Measurements from ENCODE around the gene ZNF281. TPM values are rescaled to one million over a fixed set of nuclear protein-coding genes. Genes with fewer than 3 reads are reported as not detected.

The ZNF281 gene
- total RNA-seq, 1 experiment from 2014 or later = 26.5 TPM

- CTCF ChIA-PET = no interaction called here
- no peaks in the 10 kb centered on the region for H3K36me3 Mint-ChIP-seq (ENCODE audit: insufficient read depth, unreplicated experiment)
- no peak for TF ChIP-seq CTCF (IDR thresholded peaks at IDR 0.05; ENCODE audit: unreplicated experiment)
- no peaks in the 10 kb centered on the region for H3K4me1 Mint-ChIP-seq (ENCODE audit: low read depth, unreplicated experiment)
- no peak overlapping the region for H3K4me3 Mint-ChIP-seq (ENCODE audit: low read depth, unreplicated experiment)
- no peak overlapping the region for H3K27ac Mint-ChIP-seq (ENCODE audit: unreplicated experiment)
- no TSS peak for BruUV-seq (replicated peaks)
- DNase-seq = no peak
- intact Hi-C loops (cut with micrococcal nuclease; ENCODE audit: unreplicated experiment) = no loop called here
- H3K9me3 Mint-ChIP-seq (ENCODE audit: low read depth, unreplicated experiment) = no peaks in the 10 kb centered on the region
- H3K27me3 Mint-ChIP-seq (ENCODE audit: unreplicated experiment) = no peaks in the 10 kb centered on the region
These were observed 35.4 kb upstream of the ZNF281 start for GRCh38 chr1:200445213-200445612.

GRCh38 chr1:200444478-200444877 lies 34.6 kb upstream of the ZNF281 start:
- no peaks in the 10 kb centered on the region for H3K4me1 Mint-ChIP-seq (ENCODE audit: low read depth, unreplicated experiment)
- no peaks in the 10 kb centered on the region for H3K27me3 Mint-ChIP-seq (ENCODE audit: unreplicated experiment)
- CTCF ChIA-PET = no interaction called here

DNA sequence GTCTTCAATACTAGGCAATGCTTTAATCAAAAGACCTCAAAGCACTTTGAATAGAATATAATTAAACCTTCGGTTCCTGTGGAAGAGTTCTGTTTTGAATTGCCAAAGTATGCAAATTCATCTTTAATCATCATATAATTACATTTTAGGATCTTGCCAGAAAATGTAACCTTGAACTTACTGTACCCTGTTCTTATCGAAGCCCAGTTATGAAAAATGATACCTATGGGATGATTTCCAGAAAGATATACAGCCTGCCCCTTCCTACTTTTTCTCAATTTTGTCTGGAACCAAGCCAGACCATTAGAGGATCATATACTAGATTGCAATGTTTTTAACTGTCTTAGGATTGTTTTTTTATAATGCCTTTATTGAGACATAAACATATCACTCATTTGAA lies 34.0 kb upstream of the ZNF281 start:
- intact Hi-C loops (cut with micrococcal nuclease; ENCODE audit: unreplicated experiment) = no loop called here
- H3K9me3 Mint-ChIP-seq (ENCODE audit: low read depth, unreplicated experiment) = no peaks in the 10 kb centered on the region
- CTCF ChIA-PET = no interaction called here
- no peaks in the 10 kb centered on the region for H3K4me1 Mint-ChIP-seq (ENCODE audit: low read depth, unreplicated experiment)
- no peak for TF ChIP-seq CTCF (IDR thresholded peaks at IDR 0.05; ENCODE audit: unreplicated experiment)
- H3K36me3 Mint-ChIP-seq (ENCODE audit: insufficient read depth, unreplicated experiment) = no peaks in the 10 kb centered on the region
- H3K27me3 Mint-ChIP-seq (ENCODE audit: unreplicated experiment) = no peaks in the 10 kb centered on the region
- BruUV-seq (replicated peaks) = no TSS peak
- no peak overlapping the region for H3K27ac Mint-ChIP-seq (ENCODE audit: unreplicated experiment)
- H3K4me3 Mint-ChIP-seq (ENCODE audit: low read depth, unreplicated experiment) = no peak overlapping the region
- DNase-seq = no peak

More at GRCh38 chr1:200444478-200444877, 34.6 kb upstream of the ZNF281 start:
- BruUV-seq (replicated peaks) = no TSS peak
- no peak for DNase-seq
- no peak overlapping the region for H3K4me3 Mint-ChIP-seq (ENCODE audit: low read depth, unreplicated experiment)
- TF ChIP-seq CTCF (IDR thresholded peaks at IDR 0.05; ENCODE audit: unreplicated experiment) = no peak
- intact Hi-C loops (cut with micrococcal nuclease; ENCODE audit: unreplicated experiment) = no loop called here
- no peaks in the 10 kb centered on the region for H3K9me3 Mint-ChIP-seq (ENCODE audit: low read depth, unreplicated experiment)
- H3K36me3 Mint-ChIP-seq (ENCODE audit: insufficient read depth, unreplicated experiment) = no peaks in the 10 kb centered on the region
- H3K27ac Mint-ChIP-seq (ENCODE audit: unreplicated experiment) = no peak overlapping the region

GRCh38 chr1:200442537-200443156 lies 32.8 kb upstream of the ZNF281 start:
- no TSS peak for BruUV-seq (replicated peaks)
- DNase-seq = no peak

More at GRCh38 chr1:200442537-200443156, 32.8 kb upstream of the ZNF281 start:
- CTCF ChIA-PET = interaction anchor here (0.9 kb wide), 1 partner anchor 280 kb away, joined by 3 read pairs; no protein-coding TSS in a partner anchor
- Mint-ChIP-seq H3K36me3 (ENCODE audit: insufficient read depth, unreplicated experiment) (no peaks in the 10 kb centered on the region), H3K4me3 (ENCODE audit: low read depth, unreplicated experiment) (no peak overlapping the region), H3K4me1 (ENCODE audit: low read depth, unreplicated experiment) (peaks cover 5% of the 10 kb centered on the region), H3K27ac (ENCODE audit: unreplicated experiment) (no peak overlapping the region), H3K9me3 (ENCODE audit: low read depth, unreplicated experiment) (no peaks in the 10 kb centered on the region), H3K27me3 (ENCODE audit: unreplicated experiment) (no peaks in the 10 kb centered on the region)
- intact Hi-C loops (cut with micrococcal nuclease; ENCODE audit: unreplicated experiment) = no loop called here
- TF ChIP-seq CTCF (IDR thresholded peaks at IDR 0.05; ENCODE audit: unreplicated experiment) = no peak
